ENCODE measurements around the gene RNF207. TPM values are rescaled to one million over a fixed set of nuclear protein-coding genes. Genes with fewer than 3 reads are reported as not detected.

Gene RNF207
- total and polyA plus RNA-seq, 2 donors (not counting 1 experiment from before 2014, with no cell fraction given) = 2.6 to 17.2 TPM

GRCh38 chr1:6244401-6245049, 38.6 kb downstream of the RNF207 start:
- Histone ChIP-seq H3K27ac (ENCODE audit: insufficient read depth, low read length) (no peak overlapping the region), H3K36me3 (ENCODE audit: control insufficient read depth, insufficient read depth, low read length) (no peaks in the 10 kb centered on the region), H3K27me3 (ENCODE audit: control insufficient read depth, insufficient read depth, low read length) (peaks cover 29% of the 10 kb centered on the region), H2AFZ (ENCODE audit: low read length) (no peak overlapping the region), H3K4me2 (ENCODE audit: extremely low read depth, insufficient read depth, low read length) (no peak overlapping the region), H3K4me1 (ENCODE audit: control insufficient read depth, extremely low read depth, insufficient read depth, low read length) (peaks cover 5% of the 10 kb centered on the region), H3K9me3 (ENCODE audit: control insufficient read depth, insufficient read depth, low read depth, low read length) (no peaks in the 10 kb centered on the region), H3K79me2 (ENCODE audit: control insufficient read depth, insufficient read depth, low read length) (no peaks in the 10 kb centered on the region), H3K9ac (ENCODE audit: insufficient read depth, low read length) (no peak overlapping the region), H3K4me3 (replicated peaks in 1 of 4; ENCODE audit: control extremely low read depth in 1 of 4, insufficient read depth in 1 of 4, low read depth in 3 of 4, low read length in 4 of 4) (no peak overlapping the region), H4K20me1 (ENCODE audit: control insufficient read depth, extremely low read depth, insufficient read depth, low read length) (no peaks in the 10 kb centered on the region)
- DNase-seq (ENCODE audit: low read depth in 2 of 2) = no peak
- TF ChIP-seq CTCF (conservative IDR thresholded peaks at IDR 0.05 in 1 of 2, IDR thresholded peaks at IDR 0.05 in 1 of 2; ENCODE audit: low read depth in 1 of 2, low read length in 2 of 2) (no peak), EZH2 (IDR thresholded peaks at IDR 0.05; ENCODE audit: low read length, missing control alignments) (peak; percentile 68)

- Histone ChIP-seq H2AFZ (ENCODE audit: low read length) (no peak overlapping the region), H3K27ac (ENCODE audit: insufficient read depth, low read length) (no peak overlapping the region), H3K9me3 (ENCODE audit: control insufficient read depth, insufficient read depth, low read depth, low read length) (no peaks in the 10 kb centered on the region), H3K27me3 (ENCODE audit: control insufficient read depth, insufficient read depth, low read length) (peaks cover 33% of the 10 kb centered on the region), H4K20me1 (ENCODE audit: control insufficient read depth, extremely low read depth, insufficient read depth, low read length) (no peaks in the 10 kb centered on the region), H3K4me1 (ENCODE audit: control insufficient read depth, extremely low read depth, insufficient read depth, low read length) (peaks cover 5% of the 10 kb centered on the region), H3K4me2 (ENCODE audit: extremely low read depth, insufficient read depth, low read length) (peak overlapping the region; percentile 51), H3K36me3 (ENCODE audit: control insufficient read depth, insufficient read depth, low read length) (no peaks in the 10 kb centered on the region), H3K9ac (ENCODE audit: insufficient read depth, low read length) (no peak overlapping the region), H3K4me3 (replicated peaks in 1 of 4; ENCODE audit: control extremely low read depth in 1 of 4, insufficient read depth in 1 of 4, low read depth in 3 of 4, low read length in 4 of 4) (no peak overlapping the region), H3K79me2 (ENCODE audit: control insufficient read depth, insufficient read depth, low read length) (no peaks in the 10 kb centered on the region)
- TF ChIP-seq EZH2 (IDR thresholded peaks at IDR 0.05; ENCODE audit: low read length, missing control alignments) = peak; percentile 6
- TF ChIP-seq CTCF (conservative IDR thresholded peaks at IDR 0.05 in 1 of 2, IDR thresholded peaks at IDR 0.05 in 1 of 2; ENCODE audit: low read depth in 1 of 2, low read length in 2 of 2) = peak; percentile 61 to 72
- DNase-seq (ENCODE audit: low read depth in 2 of 2) = peak; percentile 70 to 73
These were observed 39.4 kb downstream of the RNF207 start for GRCh38 chr1:6245086-6245868.

GRCh38 chr1:6245869-6246496, 40.1 kb downstream of the RNF207 start:
- no peak for DNase-seq (ENCODE audit: low read depth in 2 of 2)
- H2AFZ ChIP-seq (ENCODE audit: low read length) = no peak overlapping the region
- H3K4me3 ChIP-seq (replicated peaks in 1 of 4; ENCODE audit: control extremely low read depth in 1 of 4, insufficient read depth in 1 of 4, low read depth in 3 of 4, low read length in 4 of 4) = no peak overlapping the region

More at GRCh38 chr1:6245869-6246496, 40.1 kb downstream of the RNF207 start:
- Histone ChIP-seq H4K20me1 (ENCODE audit: control insufficient read depth, extremely low read depth, insufficient read depth, low read length) (no peaks in the 10 kb centered on the region), H3K4me1 (ENCODE audit: control insufficient read depth, extremely low read depth, insufficient read depth, low read length) (peaks cover 5% of the 10 kb centered on the region), H3K9ac (ENCODE audit: insufficient read depth, low read length) (no peak overlapping the region), H3K4me2 (ENCODE audit: extremely low read depth, insufficient read depth, low read length) (peak overlapping the region; percentile 35), H3K9me3 (ENCODE audit: control insufficient read depth, insufficient read depth, low read depth, low read length) (no peaks in the 10 kb centered on the region), H3K27me3 (ENCODE audit: control insufficient read depth, insufficient read depth, low read length) (peaks cover 30% of the 10 kb centered on the region), H3K27ac (ENCODE audit: insufficient read depth, low read length) (no peak overlapping the region), H3K36me3 (ENCODE audit: control insufficient read depth, insufficient read depth, low read length) (no peaks in the 10 kb centered on the region), H3K79me2 (ENCODE audit: control insufficient read depth, insufficient read depth, low read length) (no peaks in the 10 kb centered on the region)
- TF ChIP-seq CTCF (conservative IDR thresholded peaks at IDR 0.05 in 1 of 2, IDR thresholded peaks at IDR 0.05 in 1 of 2; ENCODE audit: low read depth in 1 of 2, low read length in 2 of 2) (no peak), EZH2 (IDR thresholded peaks at IDR 0.05; ENCODE audit: low read length, missing control alignments) (no peak)
